Activated CD4-positive, CD25-positive, alpha-beta regulatory T cell treated with anti-CD3 and anti-CD28 coated beads, Interleukin-2, amount 50 U/mL, for 16 hours (primary cell): ENCODE measurements around the gene RPL37.
"Not testable (repeated sequence)": the region's sequence is repeated elsewhere in the genome, so short reads cannot be mapped to it uniquely, and the experiment has no call there.

Experiments used
- DNase-seq: peaks from one replicate; pipeline ENCODE4 v3.0.0-alpha.2; 2020; ENCODE audit warnings: low read depth, low spot score

Gene RPL37

GRCh38 chr5:40833712-40834229 is 1.3 kb downstream of the RPL37 start:
- no peak for DNase-seq

- DNase-seq: no peak
These were observed 2.7 kb downstream of the RPL37 start for GRCh38 chr5:40832345-40832744.

- no peak for DNase-seq
These were observed 3.4 kb downstream of the RPL37 start for GRCh38 chr5:40831346-40832210.

GRCh38 chr5:40829748-40830533 is 5.1 kb downstream of the RPL37 start:
- DNase-seq: no peak

DNA sequence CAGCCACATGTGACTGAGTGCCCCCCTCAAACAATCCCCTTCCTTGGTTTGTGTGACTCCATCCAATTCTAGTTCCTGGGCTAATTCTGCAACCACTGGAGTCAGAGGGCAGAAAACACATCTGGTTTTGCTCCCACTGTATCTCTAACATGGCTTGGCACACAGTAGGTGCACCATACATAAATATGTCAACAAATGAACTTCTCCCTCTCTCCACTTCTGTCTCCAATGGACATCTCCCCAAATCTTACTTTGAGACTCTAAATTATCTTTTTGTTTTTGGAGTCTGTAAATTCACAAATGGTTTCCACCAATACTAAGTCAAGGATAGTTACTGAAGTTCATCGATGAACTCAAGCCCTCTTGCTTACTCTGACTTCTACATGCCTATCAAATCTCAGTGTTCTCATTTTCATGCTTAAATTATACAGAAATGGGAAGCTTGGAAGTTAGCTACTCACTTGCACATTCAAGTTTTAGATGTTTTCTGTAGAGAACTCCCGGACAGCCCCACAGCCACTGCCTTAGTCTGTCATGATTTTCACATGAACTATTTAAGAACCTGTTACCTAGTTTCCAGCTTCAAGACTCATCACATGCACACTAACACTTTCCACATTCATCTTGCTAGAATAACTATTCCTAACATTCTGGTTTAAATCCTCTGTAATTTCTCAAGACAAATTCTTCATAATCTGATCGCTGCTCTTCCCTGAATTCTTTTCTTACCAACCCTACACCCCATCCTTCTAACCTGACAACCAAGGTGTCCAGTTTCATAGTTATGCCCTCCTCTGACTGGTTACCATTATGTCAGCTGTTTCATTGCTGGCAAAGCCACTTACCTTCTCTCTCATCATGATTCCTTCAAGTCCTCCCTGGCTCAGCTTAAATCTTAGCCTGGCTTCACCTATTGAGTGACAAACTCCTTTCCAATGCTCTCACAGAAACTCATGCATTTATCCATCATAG is 6.0 kb downstream of the RPL37 start:
- no peak for DNase-seq

- DNase-seq: no peak
These were observed 6.9 kb downstream of the RPL37 start for GRCh38 chr5:40828021-40828631.

- DNase-seq: no peak
These were observed 7.6 kb downstream of the RPL37 start for GRCh38 chr5:40827188-40827977.

DNA sequence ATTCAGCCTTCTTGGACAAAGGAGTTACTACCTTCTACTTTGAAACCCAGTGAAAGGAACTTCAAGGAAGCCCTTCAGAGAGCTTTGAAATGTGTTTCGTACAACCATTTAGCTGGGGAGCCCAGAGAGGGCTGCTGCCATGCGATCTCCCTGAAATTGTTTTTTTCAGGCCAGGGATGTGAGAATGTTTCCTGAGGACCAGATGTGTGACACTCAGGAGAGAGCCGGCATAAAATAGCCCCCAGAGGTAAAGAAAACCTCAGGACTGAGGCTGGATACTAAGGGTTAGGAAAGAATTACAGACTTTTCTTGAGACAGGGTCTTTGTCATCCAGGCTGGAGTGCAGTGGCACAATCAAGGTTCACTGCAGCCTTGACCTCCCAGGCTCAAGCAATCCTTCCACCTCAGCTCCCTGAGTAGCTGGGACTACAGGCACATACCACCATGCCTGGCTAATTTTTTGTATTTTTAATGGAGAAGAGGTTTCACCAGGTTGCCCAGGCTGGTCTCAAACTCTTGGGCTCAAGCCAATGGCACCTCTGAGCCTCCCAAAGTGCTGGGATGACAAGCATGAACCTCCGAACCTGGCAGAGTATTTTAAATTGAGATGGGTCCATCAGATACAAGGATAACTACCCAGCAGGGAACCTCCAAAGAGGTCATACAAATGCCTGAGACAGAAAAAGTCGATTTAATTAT is 8.4 kb downstream of the RPL37 start:
- DNase-seq: no peak

DNA sequence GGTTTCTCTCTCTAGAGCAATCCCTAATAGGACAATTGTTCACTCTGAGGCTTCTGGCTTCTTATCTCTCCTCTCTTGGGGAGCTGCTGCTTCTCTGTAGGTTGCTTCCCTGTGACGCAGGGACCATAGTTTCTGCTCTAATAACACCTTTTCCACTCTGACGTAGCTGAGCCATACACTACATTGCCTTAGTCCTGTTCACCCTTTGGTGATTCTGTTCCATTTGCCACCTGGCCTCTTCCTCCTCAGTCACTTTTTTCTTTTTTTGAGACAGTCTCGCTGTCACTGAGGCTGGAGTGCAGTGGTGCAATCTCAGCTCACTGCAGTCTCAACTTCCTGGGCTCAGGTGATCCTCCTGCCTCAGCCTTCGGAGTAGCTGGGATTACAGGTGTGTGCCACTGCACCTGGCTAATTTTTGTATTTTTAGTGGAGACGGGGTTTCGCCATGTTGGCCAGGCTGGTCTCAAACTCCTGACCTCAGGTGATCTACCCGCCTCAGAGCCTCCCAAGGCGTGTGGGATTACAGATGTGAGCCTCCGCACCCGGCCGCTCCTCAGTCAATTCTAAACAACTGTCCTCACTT is 9.5 kb downstream of the RPL37 start:
- DNase-seq: not testable (repeated sequence)

GRCh38 chr5:40823459-40823858 is 11.6 kb downstream of the RPL37 start:
- DNase-seq: no peak

DNA sequence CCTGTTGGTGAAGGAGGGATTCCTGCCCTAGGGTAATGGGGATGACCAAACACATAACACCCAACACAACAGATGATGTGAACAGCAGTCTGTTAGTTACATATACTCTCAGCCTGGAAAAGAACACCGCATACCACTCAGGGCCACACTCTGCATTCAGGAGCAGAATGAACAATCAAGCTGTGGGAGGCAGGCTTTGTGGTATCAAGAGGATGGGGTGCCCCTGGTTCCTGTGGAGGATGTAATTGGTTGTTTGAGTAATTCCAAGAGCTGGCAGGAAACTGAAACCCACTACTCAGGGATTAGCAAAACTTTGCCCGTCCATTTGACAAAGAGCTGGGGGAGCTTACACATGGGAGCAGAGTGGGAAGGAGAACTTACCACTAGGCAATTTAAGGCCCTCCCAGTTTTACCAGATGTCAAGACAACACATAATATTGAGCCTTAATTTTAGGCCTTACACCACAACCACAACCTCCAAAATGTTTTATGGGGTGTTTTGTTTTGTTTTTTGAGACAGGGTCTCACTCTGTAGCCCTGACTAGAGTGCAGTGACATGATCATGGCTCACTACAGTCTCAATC is 21.2 kb downstream of the RPL37 start:
- no peak for DNase-seq

DNA sequence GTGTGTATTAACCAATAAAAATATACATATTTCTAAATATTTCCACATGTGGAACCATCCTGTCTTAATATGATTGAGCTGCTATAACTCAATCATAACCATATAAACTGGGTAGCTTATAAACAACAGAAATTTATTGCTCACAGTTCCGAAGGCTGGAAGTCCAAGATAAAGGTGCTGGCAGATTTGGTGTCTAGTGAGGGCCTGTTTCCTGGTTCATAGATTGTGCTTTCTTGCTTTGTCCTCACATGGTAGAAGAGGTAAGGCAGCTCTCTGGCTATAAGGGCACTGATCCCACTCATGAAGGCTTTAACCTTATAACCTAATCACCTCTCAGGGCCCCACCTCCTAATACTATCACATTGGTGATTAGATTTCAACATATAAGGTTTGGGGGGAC is 22.9 kb downstream of the RPL37 start:
- DNase-seq: no peak

- DNase-seq: no peak
These were observed 33.1 kb downstream of the RPL37 start for GRCh38 chr5:40801771-40802562.

DNA sequence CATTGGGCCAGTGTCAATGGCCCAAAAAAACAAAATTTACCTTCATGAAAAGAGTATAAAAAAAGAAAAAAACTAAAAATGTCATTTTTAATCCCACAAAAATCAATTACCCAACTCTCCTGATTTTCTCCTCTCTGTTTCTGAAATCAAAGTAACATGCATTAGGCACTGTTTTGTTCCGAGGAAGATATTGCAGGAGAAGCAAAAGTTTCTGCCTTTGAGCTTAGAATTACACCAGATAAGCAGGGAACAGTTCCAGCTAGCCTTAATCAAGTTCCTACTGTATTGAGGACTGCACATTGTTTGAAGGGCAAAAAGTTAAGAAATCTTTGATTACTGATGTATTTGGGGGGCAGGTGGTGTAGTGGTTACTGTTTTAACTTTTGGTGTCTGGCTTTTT is 35.8 kb downstream of the RPL37 start:
- DNase-seq: no peak

DNA sequence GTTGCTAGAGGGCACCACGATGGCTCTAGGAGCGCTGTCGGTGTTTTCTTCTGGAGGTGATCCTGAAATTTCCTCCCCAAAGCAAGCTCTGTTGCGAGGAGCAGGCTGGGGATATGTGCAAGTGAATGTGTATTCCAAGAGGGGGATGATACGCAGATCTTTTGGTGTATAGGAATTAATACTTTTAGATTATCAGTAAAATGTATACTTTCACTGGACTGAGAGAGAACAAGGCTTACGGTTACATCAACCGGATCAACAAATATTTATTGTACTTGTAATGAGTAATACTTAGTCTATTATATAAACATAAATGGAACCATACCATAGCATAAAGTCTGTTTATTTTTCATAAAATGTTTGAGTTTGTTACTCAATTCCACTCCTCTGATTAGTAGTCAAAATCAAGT is 36.2 kb downstream of the RPL37 start:
- no peak for DNase-seq

- peak; percentile 75 for DNase-seq
These were observed 36.8 kb downstream of the RPL37 start, which contains the start of gene PRKAA1 for GRCh38 chr5:40798012-40798800. Gene PRKAA1 (minus strand): TSS chr5:40798374. CDS start chr5:40798189, 185 bp downstream.
